NCI-H446 (cell line): ENCODE measurements around the gene SYDE2.
"Not testable (repeated sequence)": the region's sequence is repeated elsewhere in the genome, so short reads cannot be mapped to it uniquely, and the experiment has no call there.

ENCODE experiments used
- DNase-seq, 2 experiments: peaks; one replicate each; lab custom pipeline; 2025; lab: John Stamatoyannopoulos, UW

Gene SYDE2

GRCh38 chr1:85208488-85208887 is 7.7 kb upstream of the SYDE2 start:
- no peak for DNase-seq

- DNase-seq: no peak
Observed at GRCh38 chr1:85203573-85204171, 2.9 kb upstream of the SYDE2 start.

GRCh38 chr1:85202864-85203255 is 2.0 kb upstream of the SYDE2 start:
- no peak for DNase-seq

GRCh38 chr1:85202092-85202863 is 1.5 kb upstream of the SYDE2 start:
- DNase-seq: no peak

GRCh38 chr1:85201340-85202091 is 700 bp upstream of the SYDE2 start:
- peak in 1 of 2 experiments; percentile 64 for DNase-seq

GRCh38 chr1:85199667-85200462 is 951 bp downstream of the SYDE2 start:
- DNase-seq: no peak

- no peak for DNase-seq
Observed at GRCh38 chr1:85198864-85199263, 2.0 kb downstream of the SYDE2 start.

- no peak for DNase-seq
Observed at GRCh38 chr1:85196358-85196757, 4.5 kb downstream of the SYDE2 start.

GRCh38 chr1:85195703-85196102 is 5.1 kb downstream of the SYDE2 start:
- DNase-seq: no peak

- DNase-seq: not testable (repeated sequence)
Observed at GRCh38 chr1:85192129-85192528, 8.7 kb downstream of the SYDE2 start.

GRCh38 chr1:85189120-85189519 is 11.7 kb downstream of the SYDE2 start:
- no peak for DNase-seq

GRCh38 chr1:85188530-85188929 is 12.3 kb downstream of the SYDE2 start:
- no peak for DNase-seq

- not testable (repeated sequence) for DNase-seq
Observed at GRCh38 chr1:85187021-85187420, 13.8 kb downstream of the SYDE2 start.

GRCh38 chr1:85184245-85184644 is 16.6 kb downstream of the SYDE2 start:
- DNase-seq: no peak

GRCh38 chr1:85182700-85183099 is 18.1 kb downstream of the SYDE2 start:
- DNase-seq: no peak

- DNase-seq: no peak
Observed at GRCh38 chr1:85180869-85181268, 19.9 kb downstream of the SYDE2 start.

- DNase-seq: no peak
Observed at GRCh38 chr1:85179522-85179921, 21.3 kb downstream of the SYDE2 start.

- no peak for DNase-seq
Observed at GRCh38 chr1:85178396-85178795, 22.4 kb downstream of the SYDE2 start.

- DNase-seq: no peak
Observed at GRCh38 chr1:85174503-85174902, 26.3 kb downstream of the SYDE2 start.

GRCh38 chr1:85172684-85173337 is 28.0 kb downstream of the SYDE2 start:
- DNase-seq: peak in 1 of 2 experiments; percentile 11

- no peak for DNase-seq
Observed at GRCh38 chr1:85171721-85172120, 29.1 kb downstream of the SYDE2 start.

- no peak for DNase-seq
Observed at GRCh38 chr1:85168884-85169283, 31.9 kb downstream of the SYDE2 start.
